Astrocyte (in vitro differentiated cells and primary cell): ENCODE results near the gene FAM3D.

ENCODE experiments used
- CTCF ChIP-seq: IDR thresholded peaks from 2 replicates; pipeline ENCODE4 v1.5.1; 2011; ENCODE audit warnings: low read depth, mild to moderate bottlenecking, inconsistent platforms, low read length, moderate library complexity; ENCODE audit not compliant: insufficient read depth
- EZH2 ChIP-seq: IDR thresholded peaks from 2 replicates; pipeline ENCODE4 v1.6.1; 2012; ENCODE audit warnings: mild to moderate bottlenecking, low read length, inconsistent platforms; ENCODE audit not compliant: insufficient read depth

- TF ChIP-seq CTCF: no peak
- no peak for TF ChIP-seq EZH2
Measured at GRCh38 chr3:58603606-58604005, 63.0 kb downstream of the FAM3D start.
